Esophagus squamous epithelium (tissue), 4 donors: ENCODE measurements around the gene NCOA7.

Experiments
- POLR2A ChIP-seq, 4 donors: fragments of 450-650 bp; IDR thresholded peaks; one replicate each; pipeline ENCODE4 v1.6.1; 2017; ENCODE audit warnings: antibody characterized with exemption in 4 of 4, mild to moderate bottlenecking in 4 of 4, moderate library complexity in 3 of 4
- TF ChIP-seq, protein P1 (sequence below), 6 experiments: fragments of 450-650 bp in 4 of 6; fragments of 200-600 bp in 2 of 6; sonication (generic) in 2 of 6; IDR thresholded peaks; one replicate each; pipeline ENCODE4 v1.5.1; 2016 to 2019; ENCODE audit warnings: antibody characterized with exemption in 6 of 6, mild to moderate bottlenecking in 4 of 6, moderate library complexity in 4 of 6

GRCh38 chr6:125797886-125798444 lies 7.2 kb downstream of the NCOA7 start:
- TF ChIP-seq, protein P1, sequence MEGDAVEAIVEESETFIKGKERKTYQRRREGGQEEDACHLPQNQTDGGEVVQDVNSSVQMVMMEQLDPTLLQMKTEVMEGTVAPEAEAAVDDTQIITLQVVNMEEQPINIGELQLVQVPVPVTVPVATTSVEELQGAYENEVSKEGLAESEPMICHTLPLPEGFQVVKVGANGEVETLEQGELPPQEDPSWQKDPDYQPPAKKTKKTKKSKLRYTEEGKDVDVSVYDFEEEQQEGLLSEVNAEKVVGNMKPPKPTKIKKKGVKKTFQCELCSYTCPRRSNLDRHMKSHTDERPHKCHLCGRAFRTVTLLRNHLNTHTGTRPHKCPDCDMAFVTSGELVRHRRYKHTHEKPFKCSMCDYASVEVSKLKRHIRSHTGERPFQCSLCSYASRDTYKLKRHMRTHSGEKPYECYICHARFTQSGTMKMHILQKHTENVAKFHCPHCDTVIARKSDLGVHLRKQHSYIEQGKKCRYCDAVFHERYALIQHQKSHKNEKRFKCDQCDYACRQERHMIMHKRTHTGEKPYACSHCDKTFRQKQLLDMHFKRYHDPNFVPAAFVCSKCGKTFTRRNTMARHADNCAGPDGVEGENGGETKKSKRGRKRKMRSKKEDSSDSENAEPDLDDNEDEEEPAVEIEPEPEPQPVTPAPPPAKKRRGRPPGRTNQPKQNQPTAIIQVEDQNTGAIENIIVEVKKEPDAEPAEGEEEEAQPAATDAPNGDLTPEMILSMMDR (IDR thresholded peaks at IDR 0.05) = no peak
- TF ChIP-seq POLR2A (IDR thresholded peaks at IDR 0.05) = no peak
